K562 (cell line): Measurements from ENCODE around the gene LAMA3.

Source experiments
- CBX1 ChIP-seq: sonication (generic); IDR thresholded peaks from 2 replicates; pipeline ENCODE4 v1.6.1; 2016; ENCODE audit warnings: antibody characterized with exemption, low read depth, mild to moderate bottlenecking
- SMARCA5 ChIP-seq: fragments of 450-650 bp; IDR thresholded peaks from 2 replicates; pipeline ENCODE4 v1.6.1; 2016
- TF ChIP-seq, protein P1 (sequence below), 3 experiments: IDR thresholded peaks in 2 of 3; conservative IDR thresholded peaks in 1 of 3; 2 replicates each; pipeline ENCODE4 v1.5.1; 2011 to 2012; ENCODE audit warnings: low read length in 3 of 3, mild to moderate bottlenecking in 3 of 3, control low read depth in 2 of 3, improper control_type of control experiment in 1 of 3, inconsistent platforms in 1 of 3, low read depth in 1 of 3, mixed read lengths in 1 of 3, moderate library complexity in 1 of 3; ENCODE audit not compliant: insufficient read depth in 2 of 3

DNA sequence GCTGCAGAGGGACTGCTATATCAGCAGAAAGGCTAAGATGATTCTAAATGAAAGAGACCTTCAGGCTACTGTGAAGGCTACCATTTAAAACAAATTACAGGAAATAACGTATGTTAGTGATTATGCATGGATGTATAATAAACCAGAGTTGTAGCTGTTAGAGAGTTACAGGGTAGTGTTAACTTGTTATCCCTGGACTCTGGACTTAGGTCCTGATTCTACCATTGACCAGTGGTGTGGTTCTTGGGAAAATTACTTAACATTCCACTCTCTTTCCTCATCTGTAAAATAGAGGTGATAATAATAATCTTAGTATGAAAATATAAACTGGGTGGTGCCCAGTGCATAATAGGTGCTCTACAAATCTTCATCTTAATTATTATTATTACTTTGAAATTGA, 22.2 kb downstream of the LAMA3 start:
- TF ChIP-seq CBX1 = no peak
- TF ChIP-seq, protein P1, sequence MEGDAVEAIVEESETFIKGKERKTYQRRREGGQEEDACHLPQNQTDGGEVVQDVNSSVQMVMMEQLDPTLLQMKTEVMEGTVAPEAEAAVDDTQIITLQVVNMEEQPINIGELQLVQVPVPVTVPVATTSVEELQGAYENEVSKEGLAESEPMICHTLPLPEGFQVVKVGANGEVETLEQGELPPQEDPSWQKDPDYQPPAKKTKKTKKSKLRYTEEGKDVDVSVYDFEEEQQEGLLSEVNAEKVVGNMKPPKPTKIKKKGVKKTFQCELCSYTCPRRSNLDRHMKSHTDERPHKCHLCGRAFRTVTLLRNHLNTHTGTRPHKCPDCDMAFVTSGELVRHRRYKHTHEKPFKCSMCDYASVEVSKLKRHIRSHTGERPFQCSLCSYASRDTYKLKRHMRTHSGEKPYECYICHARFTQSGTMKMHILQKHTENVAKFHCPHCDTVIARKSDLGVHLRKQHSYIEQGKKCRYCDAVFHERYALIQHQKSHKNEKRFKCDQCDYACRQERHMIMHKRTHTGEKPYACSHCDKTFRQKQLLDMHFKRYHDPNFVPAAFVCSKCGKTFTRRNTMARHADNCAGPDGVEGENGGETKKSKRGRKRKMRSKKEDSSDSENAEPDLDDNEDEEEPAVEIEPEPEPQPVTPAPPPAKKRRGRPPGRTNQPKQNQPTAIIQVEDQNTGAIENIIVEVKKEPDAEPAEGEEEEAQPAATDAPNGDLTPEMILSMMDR (IDR thresholded peaks at IDR 0.05 in 2 of 3, conservative IDR thresholded peaks at IDR 0.05 in 1 of 3; ENCODE audit: insufficient read depth in 2 of 3, low read depth in 1 of 3, low read length in 3 of 3) = no peak
- TF ChIP-seq SMARCA5 = no peak
